ENCODE results near the gene ZCCHC2.

- TF ChIP-seq POLR2A (IDR thresholded peaks at IDR 0.05) (no peak), CTCF (IDR thresholded peaks at IDR 0.05) (no peak), POLR2AphosphoS5 (IDR thresholded peaks at IDR 0.05) (no peak)
These were observed 44.0 kb downstream of the ZCCHC2 start for GRCh38 chr18:62566818-62567217.

Measured in breast epithelium (tissue), 3 donors.